Measurements from ENCODE around the gene CCAR1.

Gene CCAR1

DNA sequence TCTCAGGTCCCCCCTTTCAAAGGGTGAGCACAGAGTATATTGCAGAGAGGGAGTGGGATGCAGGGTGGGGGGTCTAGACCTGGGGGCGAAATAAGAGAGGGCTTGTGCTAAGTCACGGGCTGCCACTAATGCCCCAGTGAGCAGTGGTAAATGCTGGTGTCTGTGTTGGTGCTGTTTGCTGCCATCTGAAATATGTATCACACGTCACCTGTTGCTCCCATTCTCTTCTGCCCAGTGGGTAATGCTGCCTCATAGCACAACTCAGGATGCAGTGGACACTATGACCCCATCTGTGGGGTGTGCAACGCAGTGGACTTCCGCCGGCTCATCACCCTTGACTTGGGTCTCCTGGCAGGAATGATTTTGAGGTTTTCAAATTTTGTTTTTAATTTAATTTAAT lies 108.9 kb downstream of the CCAR1 start:
- TF ChIP-seq, protein P1, sequence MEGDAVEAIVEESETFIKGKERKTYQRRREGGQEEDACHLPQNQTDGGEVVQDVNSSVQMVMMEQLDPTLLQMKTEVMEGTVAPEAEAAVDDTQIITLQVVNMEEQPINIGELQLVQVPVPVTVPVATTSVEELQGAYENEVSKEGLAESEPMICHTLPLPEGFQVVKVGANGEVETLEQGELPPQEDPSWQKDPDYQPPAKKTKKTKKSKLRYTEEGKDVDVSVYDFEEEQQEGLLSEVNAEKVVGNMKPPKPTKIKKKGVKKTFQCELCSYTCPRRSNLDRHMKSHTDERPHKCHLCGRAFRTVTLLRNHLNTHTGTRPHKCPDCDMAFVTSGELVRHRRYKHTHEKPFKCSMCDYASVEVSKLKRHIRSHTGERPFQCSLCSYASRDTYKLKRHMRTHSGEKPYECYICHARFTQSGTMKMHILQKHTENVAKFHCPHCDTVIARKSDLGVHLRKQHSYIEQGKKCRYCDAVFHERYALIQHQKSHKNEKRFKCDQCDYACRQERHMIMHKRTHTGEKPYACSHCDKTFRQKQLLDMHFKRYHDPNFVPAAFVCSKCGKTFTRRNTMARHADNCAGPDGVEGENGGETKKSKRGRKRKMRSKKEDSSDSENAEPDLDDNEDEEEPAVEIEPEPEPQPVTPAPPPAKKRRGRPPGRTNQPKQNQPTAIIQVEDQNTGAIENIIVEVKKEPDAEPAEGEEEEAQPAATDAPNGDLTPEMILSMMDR (IDR thresholded peaks at IDR 0.05): no peak

DNA sequence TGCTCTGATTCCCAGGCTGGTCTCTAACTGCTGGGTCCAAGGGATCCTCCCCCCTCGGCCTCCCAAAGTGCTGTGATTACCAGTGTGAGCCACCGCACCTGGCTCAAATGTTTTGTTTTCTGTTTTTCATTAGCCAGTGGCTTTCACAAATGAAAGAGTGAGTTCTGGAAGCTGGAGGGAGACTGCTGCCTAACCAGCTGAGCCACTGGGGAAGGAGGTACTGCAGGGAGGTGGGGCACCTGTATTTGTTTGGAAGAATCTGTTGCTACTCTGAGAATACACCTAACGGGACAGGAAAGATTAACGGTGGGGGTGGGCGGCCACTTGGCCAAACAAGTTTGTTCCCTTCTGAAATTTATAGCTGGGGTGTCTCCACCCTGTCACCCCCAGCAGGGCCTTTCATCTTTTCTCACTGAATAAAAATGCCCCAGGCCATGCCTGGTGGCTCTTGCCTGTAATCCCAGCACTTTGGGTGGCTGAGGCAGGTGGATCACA lies 111.0 kb downstream of the CCAR1 start:
- TF ChIP-seq, protein P1 (IDR thresholded peaks at IDR 0.05): no peak

DNA sequence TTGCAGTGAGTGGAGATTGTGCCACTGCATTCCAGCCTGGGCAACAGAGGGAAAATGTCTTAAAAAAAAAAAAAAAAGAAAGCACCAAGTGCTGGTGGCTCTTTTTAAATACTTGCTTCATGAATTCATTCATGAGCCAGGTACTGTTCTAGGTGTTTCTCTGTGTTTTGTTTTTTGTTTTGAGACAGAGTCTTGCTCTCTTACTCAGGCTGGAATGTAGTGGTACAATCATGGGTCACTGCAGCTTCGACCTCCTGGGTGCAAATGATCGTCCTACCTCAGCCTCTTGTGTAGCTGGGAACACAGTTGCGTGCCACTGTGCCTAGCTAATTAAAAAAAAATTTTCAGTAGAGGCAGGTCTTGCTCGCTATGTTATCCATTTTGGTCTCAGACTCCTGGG lies 111.6 kb downstream of the CCAR1 start:
- TF ChIP-seq, protein P1 (IDR thresholded peaks at IDR 0.05): no peak

DNA sequence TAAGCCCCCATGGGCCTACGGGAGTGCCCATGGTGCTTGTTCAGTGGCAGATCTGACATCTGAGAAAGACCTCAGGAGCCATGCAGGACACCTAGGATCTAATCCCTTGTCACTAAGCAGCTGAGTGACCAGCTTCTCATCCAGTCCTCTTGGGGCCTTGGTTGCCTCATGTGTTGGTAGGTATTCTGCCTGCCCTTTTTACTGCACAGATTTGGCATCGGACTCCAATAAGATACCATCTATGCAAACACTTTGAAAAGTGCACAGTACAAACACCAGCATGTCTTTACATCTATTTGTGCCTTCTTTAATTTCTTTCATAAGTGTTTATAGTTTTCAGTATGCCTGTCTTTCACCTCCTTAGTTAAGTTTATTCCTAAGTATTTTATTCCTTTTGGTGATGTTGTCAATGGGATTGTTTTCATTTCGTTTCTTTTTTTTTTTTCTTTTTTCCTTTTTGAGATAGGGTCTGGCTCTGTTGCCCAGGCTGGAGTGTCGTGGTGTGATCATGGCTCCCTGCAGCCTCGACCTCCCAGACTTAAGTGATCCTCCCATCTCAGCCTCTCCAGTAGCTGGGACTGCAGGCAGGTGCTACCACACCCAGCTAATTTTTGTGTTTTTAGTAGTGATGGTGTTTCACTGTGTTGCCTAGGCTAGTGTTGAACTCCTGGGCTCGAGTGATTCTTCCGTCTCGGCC lies 116.7 kb downstream of the CCAR1 start:
- TF ChIP-seq, protein P1 (IDR thresholded peaks at IDR 0.05): no peak
